Activated CD8-positive, alpha-beta memory T cell treated with anti-CD3 and anti-CD28 coated beads, Interleukin-2, amount 50 U/mL, for 24 hours (primary cell): ENCODE results near the gene ADAR.
A peak's percentile ranks its signal among the peaks of the same experiment; 100 is the strongest.

Source experiments
- DNase-seq: peaks from one replicate; pipeline ENCODE4 v3.0.0-alpha.2; 2020; ENCODE audit errors: extremely low read depth

ADAR gene

DNA sequence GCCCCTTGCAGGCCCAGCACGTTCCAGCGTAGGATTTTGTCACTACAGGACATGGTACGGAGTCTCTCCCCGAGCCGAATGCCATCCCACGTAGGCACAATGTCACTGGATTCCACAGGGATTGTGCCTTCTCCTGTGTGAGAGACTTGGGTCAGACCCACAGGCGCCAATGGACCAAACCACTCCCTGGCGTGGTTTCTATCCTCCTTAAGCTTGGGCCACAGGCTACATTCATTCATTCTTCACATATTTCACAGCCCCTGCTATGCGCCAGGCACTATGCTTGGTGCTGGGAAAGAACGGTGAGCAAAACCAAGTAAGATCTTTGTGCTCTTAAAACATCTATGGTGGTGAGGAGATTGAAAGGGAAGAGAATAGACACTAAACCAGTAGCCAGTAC lies 21.8 kb downstream of the ADAR start:
- DNase-seq, result no peak

DNA sequence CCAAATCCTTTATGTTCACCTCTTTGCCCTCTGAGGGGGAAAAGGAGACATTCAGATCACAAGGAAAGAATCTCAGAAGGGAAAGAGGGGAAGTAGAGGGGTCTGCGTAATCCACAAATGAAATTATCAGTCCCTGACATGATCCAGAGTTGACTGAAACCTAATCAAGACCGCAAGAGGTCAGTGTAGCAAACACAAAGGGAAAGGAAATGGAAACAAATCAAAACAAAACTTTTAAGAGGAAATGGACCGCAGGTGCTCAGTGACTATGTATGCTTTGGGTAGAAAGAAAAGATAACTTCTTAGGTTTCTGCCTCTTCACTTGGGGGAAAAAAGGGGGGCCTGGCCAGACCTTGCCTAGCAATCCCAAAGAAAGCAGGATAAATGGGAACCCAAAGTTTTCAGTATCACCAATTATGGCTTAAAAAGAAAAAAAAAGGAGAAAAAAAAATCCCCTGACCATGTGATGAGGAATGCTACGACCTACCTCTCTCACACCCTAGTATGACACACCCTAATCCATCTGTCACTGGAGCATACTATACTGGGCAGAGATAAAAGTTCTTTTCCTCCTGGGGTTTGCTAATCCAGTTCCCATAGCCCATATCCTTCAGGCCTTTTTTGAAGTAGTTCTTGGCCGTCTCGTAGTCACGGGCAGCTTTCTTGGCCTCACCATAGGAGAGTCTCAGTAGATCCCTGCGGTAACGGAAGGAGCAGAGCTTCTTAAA lies 23.6 kb downstream of the ADAR start:
- no peak for DNase-seq

DNA sequence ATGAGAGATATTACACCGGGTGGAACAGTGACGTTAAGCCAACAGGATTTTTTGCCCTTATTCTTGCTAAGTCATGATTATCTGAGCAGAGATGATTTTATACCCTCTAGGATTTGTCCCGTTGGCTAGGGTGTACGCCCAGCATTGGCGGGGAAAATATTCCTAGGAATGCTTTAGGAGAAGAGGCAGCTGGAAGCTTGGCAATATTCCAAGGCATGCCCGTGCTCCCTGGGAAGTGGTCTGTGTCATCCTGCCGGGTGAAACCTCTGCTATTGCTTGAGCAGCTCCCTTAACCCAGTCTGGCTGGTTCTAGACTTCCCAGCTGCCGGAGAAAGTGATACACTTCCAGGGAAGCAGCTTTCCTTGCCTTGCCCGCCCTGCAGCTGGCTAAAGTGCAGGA lies 24.2 kb downstream of the ADAR start:
- no peak for DNase-seq

DNA sequence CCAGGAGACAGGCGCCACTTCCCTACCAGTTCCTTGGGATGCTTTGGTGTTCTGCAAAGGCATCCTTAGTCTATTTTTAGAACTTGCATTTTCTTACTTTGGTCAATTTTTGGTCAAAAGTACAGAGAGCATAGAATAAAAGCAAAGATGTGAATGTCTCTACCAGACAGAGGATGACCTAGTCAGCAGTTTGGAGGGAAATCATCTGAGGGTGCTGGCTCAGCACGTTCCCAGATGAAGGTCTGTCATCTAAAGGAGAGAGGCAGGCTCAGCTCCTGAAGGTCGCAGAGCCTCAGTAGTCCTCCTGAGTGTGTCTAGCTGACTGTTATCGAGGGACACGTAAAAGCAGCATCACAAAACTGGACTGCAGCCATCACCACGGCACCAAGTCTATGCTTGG lies 25.1 kb downstream of the ADAR start:
- DNase-seq, result no peak

DNA sequence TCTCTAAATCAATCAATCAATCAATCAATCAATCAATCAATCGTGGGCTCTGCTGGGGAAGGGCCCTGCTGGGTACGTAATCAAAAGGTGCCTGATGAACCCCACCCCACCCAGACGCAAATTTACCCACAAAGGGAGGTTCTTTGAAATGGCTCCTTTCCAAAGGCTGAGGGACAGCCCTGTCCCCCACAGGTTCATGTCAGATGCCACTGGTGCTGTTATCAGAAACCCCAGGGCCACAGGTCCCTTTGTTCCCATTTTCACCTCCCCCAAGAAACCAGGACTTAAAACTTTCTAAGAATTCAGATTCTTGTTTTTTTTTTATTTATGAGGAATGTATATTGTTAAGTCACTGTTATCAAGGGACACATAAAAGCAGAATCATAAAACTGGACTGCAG lies 26.2 kb downstream of the ADAR start:
- no peak for DNase-seq

DNA sequence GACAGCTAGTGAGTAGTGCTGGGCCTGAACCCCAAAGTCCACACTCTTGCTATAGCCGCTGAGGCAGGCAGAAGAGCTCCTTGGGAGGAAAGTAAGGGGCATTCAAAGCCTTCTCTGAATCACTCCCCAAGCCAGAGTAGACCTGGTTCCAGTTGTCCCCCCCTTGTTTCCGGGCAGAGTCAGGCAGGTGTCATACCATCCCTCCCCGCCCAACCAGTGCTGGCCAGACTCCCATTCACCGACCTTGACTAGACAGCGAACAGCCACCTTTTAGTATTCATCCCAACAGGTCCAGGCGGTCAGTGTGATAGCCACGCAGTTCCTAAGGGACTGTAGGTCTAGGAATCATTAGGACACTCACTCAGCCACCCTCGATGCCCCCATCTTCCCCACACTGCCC lies 28.6 kb downstream of the ADAR start:
- DNase-seq, result no peak

DNA sequence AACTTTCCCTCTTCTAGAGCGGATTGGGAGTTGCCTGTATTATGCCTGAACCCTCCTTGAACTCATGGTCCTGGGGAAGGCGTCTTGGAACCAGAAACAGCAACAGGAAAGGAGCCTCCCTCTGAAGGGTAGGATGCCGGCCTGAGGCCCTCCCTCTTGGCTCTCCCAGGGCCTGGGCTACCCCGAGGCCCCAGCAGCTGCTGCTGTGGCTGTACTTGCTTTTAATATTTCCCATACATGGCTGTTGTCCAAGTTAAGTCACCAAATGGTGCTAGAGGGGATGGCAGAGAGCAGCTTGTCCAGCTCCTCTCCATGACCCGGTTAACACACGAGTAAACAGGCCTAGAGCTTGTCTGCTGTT lies 29.9 kb downstream of the ADAR start:
- no peak for DNase-seq

DNA sequence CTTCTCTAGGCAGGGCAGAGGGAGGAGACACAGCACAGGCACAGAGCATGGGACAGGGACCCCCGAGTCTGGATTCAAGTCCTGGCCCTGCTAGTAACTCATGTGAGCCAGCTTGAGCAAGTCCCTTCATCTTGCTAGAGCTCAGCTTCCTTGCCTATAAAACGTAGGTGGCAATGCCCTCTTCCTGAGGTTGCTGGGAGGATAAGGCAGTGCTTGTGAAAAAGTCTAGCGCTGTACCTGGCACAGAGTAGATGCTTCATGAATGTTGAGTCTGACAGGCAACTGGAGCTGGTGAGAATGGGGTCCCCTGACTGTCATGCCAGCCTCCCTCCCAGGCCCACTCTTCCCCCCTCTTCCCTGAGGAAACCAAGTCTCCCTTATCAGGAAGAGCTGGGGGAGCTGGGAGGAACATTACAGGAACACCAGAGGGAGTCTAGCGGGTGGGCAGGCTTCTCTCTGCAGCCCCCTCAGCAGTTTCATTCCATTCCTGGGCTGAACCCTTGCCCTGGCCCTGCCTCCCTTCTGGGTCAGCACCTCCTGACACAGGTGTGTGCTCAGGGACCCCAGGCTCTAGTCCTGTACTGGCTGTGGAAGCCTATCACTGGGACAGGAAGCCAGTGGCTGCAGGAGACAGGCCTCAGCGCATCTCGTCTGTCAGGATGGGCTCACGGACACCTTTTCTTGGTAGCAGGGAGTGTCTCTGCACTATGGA lies 30.5 kb downstream of the ADAR start:
- DNase-seq, result no peak

DNA sequence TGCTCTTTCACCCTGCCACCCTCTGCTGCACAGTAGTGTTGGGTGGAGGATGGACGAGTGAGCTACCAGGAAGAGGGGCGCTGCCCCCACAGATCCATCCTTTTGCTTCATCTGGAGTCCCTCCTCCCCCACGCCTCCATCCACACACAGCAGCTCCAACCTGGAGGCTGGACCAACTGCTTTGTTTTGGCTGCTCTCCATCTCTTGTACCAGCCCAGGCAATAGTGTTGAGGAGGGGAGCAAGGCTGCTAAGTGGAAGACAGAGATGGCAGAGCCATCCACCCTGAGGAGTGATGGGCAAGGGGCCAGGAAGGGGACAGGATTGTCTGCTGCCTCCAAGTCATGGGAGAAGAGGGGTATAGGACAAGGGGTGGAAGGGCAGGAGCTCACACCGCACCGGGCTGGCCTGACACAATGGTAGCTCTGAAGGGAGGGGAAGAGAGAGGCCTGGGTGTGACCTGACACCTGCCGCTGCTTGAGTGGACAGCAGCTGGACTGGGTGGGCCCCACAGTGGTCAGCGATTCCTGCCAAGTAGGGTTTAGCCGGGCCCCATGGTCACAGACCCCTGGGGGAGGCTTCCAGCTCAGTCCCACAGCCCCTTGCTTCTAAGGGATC lies 31.9 kb downstream of the ADAR start:
- DNase-seq, result no peak

DNA sequence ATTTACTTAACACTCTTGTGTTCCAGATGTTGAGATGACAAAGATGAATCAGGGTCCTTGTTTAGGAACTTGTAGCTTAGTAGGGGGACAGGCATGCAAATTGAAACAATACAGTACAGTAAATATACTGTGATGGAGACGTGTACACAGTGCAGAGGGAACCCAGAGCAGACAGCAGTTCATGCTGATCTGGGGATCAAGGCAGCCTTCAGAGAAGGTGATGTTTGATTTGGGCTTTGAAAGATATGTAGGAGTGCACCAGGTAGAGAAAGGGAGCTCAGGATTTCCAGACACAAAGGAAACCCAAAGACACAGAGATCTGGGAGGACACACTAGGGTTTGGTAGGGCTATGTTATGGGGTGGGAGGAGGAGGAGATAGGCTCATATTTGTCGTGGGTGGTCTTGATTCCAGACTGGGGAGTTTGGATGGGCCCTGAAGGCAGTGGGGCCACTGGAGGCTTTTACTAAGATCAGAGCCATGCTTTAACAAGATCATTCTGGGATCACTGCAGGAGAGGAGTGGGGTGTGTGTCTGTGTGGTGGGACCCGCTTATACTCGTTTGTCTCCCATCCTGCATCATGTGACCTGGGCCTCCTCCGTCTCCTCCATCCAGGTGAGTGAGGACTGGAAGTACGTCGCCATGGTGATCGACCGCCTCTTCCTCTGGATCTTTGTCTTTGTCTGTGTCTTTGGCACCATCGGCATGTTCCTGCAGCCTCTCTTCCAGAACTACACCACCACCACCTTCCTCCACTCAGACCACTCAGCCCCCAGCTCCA lies 32.6 kb downstream of the ADAR start:
- no peak for DNase-seq

DNA sequence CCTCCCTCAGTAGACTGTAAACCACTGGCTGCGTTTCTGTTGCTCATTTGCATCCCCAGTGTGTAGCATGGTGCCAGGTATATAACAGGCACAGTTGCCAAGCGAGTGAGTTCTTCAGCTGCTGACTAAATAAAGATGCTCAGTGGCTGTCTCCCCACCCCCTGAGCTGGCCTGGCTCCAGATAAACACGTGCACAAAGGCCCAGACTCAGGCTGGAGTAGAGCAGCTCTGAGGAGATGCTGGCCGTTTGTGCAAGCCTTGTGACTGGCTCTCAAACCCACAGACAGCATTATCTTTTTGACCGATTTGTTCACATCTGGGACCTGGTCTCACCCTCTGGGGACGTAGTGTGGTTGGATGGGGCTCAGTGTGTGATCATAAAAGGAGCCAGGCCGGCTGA lies 33.3 kb downstream of the ADAR start:
- DNase-seq, result no peak

DNA sequence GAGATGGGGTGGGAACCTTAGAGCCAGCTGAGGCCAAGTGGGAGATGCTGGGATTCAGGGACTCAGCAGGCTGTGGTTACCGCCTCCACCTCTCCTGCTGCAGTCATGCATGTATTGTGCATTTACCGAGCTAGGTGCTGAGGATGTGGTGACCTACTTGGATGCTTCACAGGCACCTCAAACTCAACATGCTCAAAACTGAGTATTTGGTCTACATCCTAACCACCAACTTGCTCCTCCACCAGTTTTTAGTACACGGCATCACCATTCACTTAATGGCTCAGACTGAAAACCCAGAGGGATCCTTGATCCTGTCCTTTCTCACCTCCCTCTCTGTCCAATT lies 34.8 kb downstream of the ADAR start:
- no peak for DNase-seq

DNA sequence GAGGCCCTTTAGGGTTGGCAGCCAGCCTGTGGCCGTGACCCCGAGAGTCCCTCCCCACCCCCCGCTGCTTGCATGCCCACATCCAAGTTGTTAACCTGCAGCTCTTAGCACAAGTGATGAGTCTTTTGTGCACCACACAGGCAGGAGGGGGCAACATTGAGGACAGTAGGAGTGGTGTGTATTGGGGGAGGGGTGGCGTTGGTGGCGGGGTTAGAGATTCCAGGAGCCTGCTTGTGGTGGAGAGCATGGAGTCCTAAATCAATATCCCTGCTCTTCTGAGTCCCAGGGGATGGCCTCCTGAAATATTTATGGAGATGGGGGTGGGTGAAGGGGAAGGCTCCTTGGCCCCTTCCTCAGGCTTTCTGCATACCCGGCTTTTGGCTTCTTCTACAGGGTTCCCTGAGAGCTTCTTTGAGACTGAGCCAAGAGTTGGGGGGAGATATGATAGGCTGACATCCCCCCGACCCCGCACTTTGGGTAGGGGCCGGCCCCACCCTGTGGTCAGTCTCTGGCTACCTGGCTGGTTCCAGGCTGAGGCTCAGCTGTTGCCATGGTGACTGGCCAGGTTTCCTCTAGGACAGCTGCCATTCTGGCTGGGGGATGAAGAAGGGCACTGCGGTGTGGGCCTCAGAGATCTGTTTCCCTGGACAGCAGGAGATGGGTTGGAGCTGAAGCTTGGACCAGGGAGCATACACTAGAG lies 35.4 kb downstream of the ADAR start:
- no peak for DNase-seq

DNA sequence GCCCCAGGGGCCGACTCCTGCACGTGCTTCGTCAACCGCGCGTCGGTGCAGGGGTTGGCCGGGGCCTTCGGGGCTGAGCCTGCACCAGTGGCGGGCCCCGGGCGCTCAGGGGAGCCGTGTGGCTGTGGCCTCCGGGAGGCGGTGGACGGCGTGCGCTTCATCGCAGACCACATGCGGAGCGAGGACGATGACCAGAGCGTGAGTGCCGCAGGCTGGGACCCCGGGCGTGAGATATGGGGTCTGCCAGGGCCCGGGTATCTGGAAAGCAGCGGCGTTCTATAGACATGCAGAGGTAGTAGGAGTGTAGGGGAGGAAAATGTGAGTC lies 36.1 kb downstream of the ADAR start:
- DNase-seq, result no peak

DNA sequence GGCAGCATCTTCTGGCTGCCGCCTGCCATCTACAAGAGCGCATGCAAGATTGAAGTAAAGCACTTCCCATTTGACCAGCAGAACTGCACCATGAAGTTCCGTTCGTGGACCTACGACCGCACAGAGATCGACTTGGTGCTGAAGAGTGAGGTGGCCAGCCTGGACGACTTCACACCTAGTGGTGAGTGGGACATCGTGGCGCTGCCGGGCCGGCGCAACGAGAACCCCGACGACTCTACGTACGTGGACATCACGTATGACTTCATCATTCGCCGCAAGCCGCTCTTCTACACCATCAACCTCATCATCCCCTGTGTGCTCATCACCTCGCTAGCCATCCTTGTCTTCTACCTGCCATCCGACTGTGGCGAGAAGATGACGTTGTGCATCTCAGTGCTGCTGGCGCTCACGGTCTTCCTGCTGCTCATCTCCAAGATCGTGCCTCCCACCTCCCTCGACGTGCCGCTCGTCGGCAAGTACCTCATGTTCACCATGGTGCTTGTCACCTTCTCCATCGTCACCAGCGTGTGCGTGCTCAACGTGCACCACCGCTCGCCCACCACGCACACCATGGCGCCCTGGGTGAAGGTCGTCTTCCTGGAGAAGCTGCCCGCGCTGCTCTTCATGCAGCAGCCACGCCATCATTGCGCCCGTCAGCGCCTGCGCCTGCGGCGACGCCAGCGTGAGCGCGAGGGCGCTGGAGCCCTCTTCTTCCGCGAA lies 36.6 kb downstream of the ADAR start:
- DNase-seq, result no peak

DNA sequence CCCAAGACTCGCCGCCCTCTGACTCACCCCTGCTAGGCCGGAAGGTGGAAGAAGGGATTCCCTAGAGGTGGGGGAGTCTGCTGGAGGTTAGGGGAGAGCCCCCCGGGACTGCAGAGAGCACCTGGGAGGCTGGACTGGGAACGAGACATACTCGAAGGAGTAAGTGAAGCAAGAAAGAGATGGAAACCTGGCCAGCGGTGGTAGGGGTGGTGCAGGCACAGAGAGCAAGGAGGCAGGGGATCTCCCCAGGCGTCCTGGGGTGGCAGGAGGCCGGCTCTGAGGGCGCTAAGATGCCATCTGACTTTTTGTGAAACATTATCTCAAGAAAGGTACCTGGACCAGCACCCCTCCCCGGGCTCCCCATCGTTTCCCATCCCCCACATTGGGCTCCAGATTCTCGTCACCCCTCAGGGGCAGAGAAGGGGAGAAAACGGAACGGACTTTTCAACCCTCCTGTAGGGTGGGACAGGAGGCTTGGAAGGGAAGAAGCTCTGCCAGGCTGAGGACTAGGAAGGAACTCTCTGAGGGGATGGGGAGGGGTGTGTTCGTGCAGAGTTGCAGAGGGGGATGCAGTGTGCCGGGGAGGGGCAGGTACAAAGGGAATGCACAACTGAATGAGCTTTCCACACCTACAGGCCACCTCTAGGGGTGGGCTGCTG lies 39.7 kb downstream of the ADAR start:
- no peak for DNase-seq

DNA sequence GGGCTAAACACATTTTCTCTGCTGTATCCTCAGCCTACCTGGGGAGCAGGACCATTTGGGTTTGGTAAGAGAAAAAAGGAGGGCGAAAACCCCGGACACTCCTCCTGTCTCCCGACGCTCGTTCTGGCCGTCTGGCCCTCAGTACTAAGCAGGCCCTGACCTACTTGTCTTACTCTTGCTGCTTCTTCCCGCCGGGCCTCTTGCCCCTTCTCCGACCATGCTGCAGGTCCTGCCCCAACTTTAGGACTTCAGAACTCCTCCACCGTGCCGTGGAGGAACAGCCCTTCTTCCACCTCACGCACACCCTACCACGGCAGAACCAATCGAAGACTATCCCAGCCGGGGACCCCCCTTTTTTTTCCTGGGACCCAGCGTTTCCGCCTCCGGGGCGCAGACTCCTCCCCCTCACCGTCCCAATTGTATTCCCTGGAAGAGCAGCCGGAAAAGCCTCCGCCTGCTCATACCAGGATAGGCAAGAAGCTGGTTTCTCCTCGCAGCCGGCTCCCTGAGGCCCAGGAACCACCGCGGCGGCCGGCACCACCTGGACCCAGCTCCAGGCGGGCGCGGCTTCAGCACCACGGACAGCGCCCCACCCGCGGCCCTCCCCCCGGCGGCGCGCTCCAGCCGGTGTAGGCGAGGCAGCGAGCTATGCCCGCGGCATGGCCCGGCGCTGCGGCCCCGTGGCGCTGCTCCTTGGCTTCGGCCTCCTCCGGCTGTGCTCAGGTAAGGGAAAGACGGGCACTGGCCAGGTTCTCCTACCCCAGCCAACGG lies 40.4 kb downstream of the ADAR start, which contains the start of gene CHRNB2:
Gene CHRNB2, plus strand, starts transcription at position 393 of the 771 bp plus-strand sequence. Its CDS starts 267 bp downstream, at position 660.
- DNase-seq, result peak; percentile 32

DNA sequence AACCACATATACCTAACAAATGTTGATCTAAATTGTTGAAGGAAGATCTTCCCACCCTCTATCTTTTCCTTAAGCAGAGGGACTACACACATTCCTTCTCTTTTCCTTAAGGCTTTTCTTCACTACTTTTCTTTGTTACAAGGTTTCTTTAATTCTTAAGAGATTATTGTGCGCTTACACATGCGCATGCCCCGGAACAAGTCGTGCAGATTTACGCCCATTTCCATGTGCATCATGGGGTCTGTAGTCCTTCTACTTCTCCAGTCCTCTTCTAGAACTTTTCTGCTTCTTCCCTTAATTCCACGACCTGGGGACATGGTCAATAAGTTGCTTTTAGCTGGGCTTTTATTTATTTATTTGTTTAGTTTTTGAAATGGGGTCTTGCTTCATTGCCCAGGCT lies 42.1 kb downstream of the ADAR start:
- no peak for DNase-seq

DNA sequence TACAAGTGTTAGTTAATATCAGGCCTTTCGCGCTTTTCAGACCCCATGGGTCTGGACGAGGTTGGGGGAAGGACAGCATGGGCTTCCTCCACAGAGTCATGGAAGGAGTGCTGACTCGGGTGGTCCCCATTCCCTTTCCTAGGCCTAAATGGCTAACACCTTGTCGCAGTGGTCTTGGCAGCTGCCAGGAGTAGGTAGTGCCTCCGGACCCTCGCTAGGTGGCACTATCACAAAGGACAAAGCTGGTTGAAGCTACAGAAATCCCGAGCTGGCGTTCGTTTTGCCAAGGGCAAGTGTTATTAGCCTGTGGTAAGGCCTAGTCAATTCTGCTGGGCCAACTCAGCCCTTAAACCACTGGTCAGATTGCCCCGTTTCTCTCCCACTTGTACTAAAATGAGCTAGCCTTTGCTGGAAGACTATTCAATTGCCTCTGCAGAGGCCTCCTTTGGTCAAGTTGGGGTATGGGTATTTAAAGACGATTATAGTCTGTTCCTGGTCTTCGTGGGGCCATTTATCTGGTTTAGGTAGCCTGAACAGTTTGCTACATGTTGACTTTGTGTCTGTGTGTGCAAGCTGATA lies 48.4 kb downstream of the ADAR start:
- DNase-seq, result peak; percentile 60
